Measurements from ENCODE around the gene ABTB2. TPM values are rescaled to one million over a fixed set of nuclear protein-coding genes. Genes with fewer than 3 reads are reported as not detected.

ABTB2 gene
- total RNA-seq, 2 donors from 2014 or later: 5.8 to 11.1 TPM

GRCh38 chr11:34235591-34236071 is 122.2 kb downstream of the ABTB2 start:
- intact Hi-C loops (cut with DNase I): no loop called here
- TF ChIP-seq CTCF (IDR thresholded peaks at IDR 0.05): no peak
- DNase-seq: no peak
- Histone ChIP-seq H3K4me1 (no peaks in the 10 kb centered on the region), H3K27me3 (no peaks in the 10 kb centered on the region), H3K36me3 (no peaks in the 10 kb centered on the region), H3K9ac (ENCODE audit: low read depth in 2 of 2, low read length in 2 of 2) (peak overlapping the region in 1 of 2 donors; percentile 9), H3K4me3 (no peak overlapping the region), H3K27ac (no peak overlapping the region), H3K9me3 (no peaks in the 10 kb centered on the region)

GRCh38 chr11:34235189-34235588 is 122.6 kb downstream of the ABTB2 start:
- peak overlapping the region in 1 of 2 donors; percentile 9 for H3K9ac ChIP-seq (ENCODE audit: low read depth in 2 of 2, low read length in 2 of 2)
- DNase-seq: no peak
- intact Hi-C loops (cut with DNase I): no loop called here
- peak overlapping the region; percentile 66 for H3K27ac ChIP-seq
- no peaks in the 10 kb centered on the region for H3K36me3 ChIP-seq
- TF ChIP-seq CTCF (IDR thresholded peaks at IDR 0.05): no peak
- no peaks in the 10 kb centered on the region for H3K4me1 ChIP-seq
- H3K27me3 ChIP-seq: no peaks in the 10 kb centered on the region
- H3K4me3 ChIP-seq: no peak overlapping the region
- H3K9me3 ChIP-seq: no peaks in the 10 kb centered on the region

- Histone ChIP-seq H3K9me3 (no peaks in the 10 kb centered on the region), H3K36me3 (no peaks in the 10 kb centered on the region), H3K27ac (peak overlapping the region; percentile 66), H3K9ac (ENCODE audit: low read depth in 2 of 2, low read length in 2 of 2) (peak overlapping the region in 1 of 2 donors; percentile 64), H3K4me1 (no peaks in the 10 kb centered on the region), H3K27me3 (no peaks in the 10 kb centered on the region), H3K4me3 (no peak overlapping the region)
- intact Hi-C loops (cut with DNase I): no loop called here
- TF ChIP-seq CTCF (IDR thresholded peaks at IDR 0.05): no peak
- peak; percentile 86 for DNase-seq
Measured at GRCh38 chr11:34234086-34234740, 123.6 kb downstream of the ABTB2 start.

DNA sequence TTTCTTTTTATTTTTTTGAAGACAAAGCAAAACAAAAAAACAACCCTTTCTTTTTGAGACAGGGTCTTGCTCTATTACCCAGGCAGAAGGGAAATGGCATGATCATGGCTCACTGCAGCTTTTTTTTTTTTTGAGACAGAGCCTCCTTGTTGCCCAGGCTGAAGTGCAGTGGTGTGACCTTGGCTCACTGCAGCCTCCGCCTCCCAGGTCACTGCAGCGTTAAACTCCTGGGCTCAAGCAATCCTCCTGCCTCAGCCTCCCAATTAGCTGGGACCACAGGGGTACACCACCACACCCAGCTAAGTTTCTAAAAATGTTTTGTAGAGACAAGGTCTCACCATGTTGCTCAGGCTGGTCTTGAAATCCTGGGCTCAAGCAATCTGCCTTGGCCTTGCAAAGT is 124.6 kb downstream of the ABTB2 start:
- Histone ChIP-seq H3K4me1 (no peaks in the 10 kb centered on the region), H3K9ac (ENCODE audit: low read depth in 2 of 2, low read length in 2 of 2) (no peak overlapping the region), H3K36me3 (no peaks in the 10 kb centered on the region), H3K4me3 (no peak overlapping the region), H3K27ac (peak overlapping the region; percentile 66), H3K27me3 (no peaks in the 10 kb centered on the region), H3K9me3 (no peaks in the 10 kb centered on the region)
- no peak for TF ChIP-seq CTCF (IDR thresholded peaks at IDR 0.05)
- intact Hi-C loops (cut with DNase I): no loop called here
- no peak for DNase-seq

- no peak for TF ChIP-seq CTCF (IDR thresholded peaks at IDR 0.05)
- H3K27ac ChIP-seq: no peak overlapping the region
- H3K36me3 ChIP-seq: no peaks in the 10 kb centered on the region
- no peaks in the 10 kb centered on the region for H3K9me3 ChIP-seq
- H3K4me1 ChIP-seq: no peaks in the 10 kb centered on the region
- intact Hi-C loops (cut with DNase I): no loop called here
- no peak overlapping the region for H3K4me3 ChIP-seq
- no peak overlapping the region for H3K9ac ChIP-seq (ENCODE audit: low read depth in 2 of 2, low read length in 2 of 2)
- no peak for DNase-seq
- H3K27me3 ChIP-seq: no peaks in the 10 kb centered on the region
Measured at GRCh38 chr11:34232807-34233206, 125.0 kb downstream of the ABTB2 start.
